GM12892 (cell line): ENCODE data around the gene NDUFV2. TPM values are rescaled to one million over a fixed set of nuclear protein-coding genes. Genes with fewer than 3 reads are reported as not detected.

Experiments
- DNase-seq: peaks from one replicate; pipeline ENCODE4 v3.0.0; 2011; ENCODE audit not compliant: insufficient read length
- FAIRE-seq: peaks from 2 replicates; lab custom pipeline; 2011; peaks lifted over from hg19 to GRCh38; lab: Jason Lieb, UNC
- POLR2A ChIP-seq: IDR thresholded peaks from 2 replicates; pipeline ENCODE4 v1.6.1; 2011; ENCODE audit warnings: low read depth, low read length, control low read depth
- POLR2AphosphoS5 ChIP-seq: IDR thresholded peaks from 2 replicates; pipeline ENCODE4 v1.6.1; 2011; ENCODE audit warnings: low read depth, low read length, control low read depth
- TAF1 ChIP-seq: IDR thresholded peaks from 2 replicates; pipeline ENCODE4 v1.6.1; 2011; ENCODE audit warnings: low read depth, mild to moderate bottlenecking, control low read depth, low read length, borderline replicate concordance
- polyA plus RNA-seq: library from polyadenylated mRNA; unstranded; fragments of >200 nt; gene quantifications from one replicate; pipeline ENCODE4 v1.2.1, GENCODE V29; 2012; ENCODE audit warnings: missing spikeins, inconsistent platforms; ENCODE audit not compliant: missing spikeins

NDUFV2 gene
- polyA plus RNA-seq, result 283 TPM

GRCh38 chr18:9102508-9103375 is at the start of gene NDUFV2:
NDUFV2 (plus strand) TSS chr18:9102699; CDS start chr18:9102744, 45 bp downstream.
- TF ChIP-seq TAF1, result peak; percentile 20; the same call in 1 of the 2 replicates
- TF ChIP-seq POLR2AphosphoS5, result peak; percentile 44; the same call in 1 of the 2 replicates
- peak; percentile 72; the same call in 1 of the 2 replicates for TF ChIP-seq POLR2A
- DNase-seq (peak; percentile 92), FAIRE-seq (peak; percentile 97)

GRCh38 chr18:9053814-9054213 is 48.7 kb upstream of the NDUFV2 start:
- TF ChIP-seq POLR2AphosphoS5 (no peak), TAF1 (no peak), POLR2A (no peak)
- DNase-seq (no peak), FAIRE-seq (no peak)

GRCh38 chr18:9055185-9055584 is 47.3 kb upstream of the NDUFV2 start:
- DNase-seq (no peak), FAIRE-seq (peak; percentile 68)
- TF ChIP-seq TAF1 (no peak), POLR2AphosphoS5 (no peak), POLR2A (no peak)

GRCh38 chr18:9055626-9056025 is 46.9 kb upstream of the NDUFV2 start:
- FAIRE-seq, result no peak
- no peak for TF ChIP-seq POLR2AphosphoS5
- no peak for TF ChIP-seq TAF1
- no peak for TF ChIP-seq POLR2A
- DNase-seq, result no peak

- no peak for TF ChIP-seq TAF1
- TF ChIP-seq POLR2A, result no peak
- no peak for TF ChIP-seq POLR2AphosphoS5
- FAIRE-seq (peak; percentile 78), DNase-seq (no peak)
These were observed 44.9 kb upstream of the NDUFV2 start for GRCh38 chr18:9057646-9058045.

GRCh38 chr18:9058406-9058805 is 44.1 kb upstream of the NDUFV2 start:
- FAIRE-seq, result no peak
- no peak for TF ChIP-seq POLR2A
- TF ChIP-seq POLR2AphosphoS5, result no peak
- TF ChIP-seq TAF1, result no peak
- DNase-seq, result no peak

GRCh38 chr18:9062418-9062751 is 40.1 kb upstream of the NDUFV2 start:
- DNase-seq, result no peak
- TF ChIP-seq POLR2AphosphoS5, result no peak
- TF ChIP-seq TAF1, result no peak
- TF ChIP-seq POLR2A, result no peak

GRCh38 chr18:9065864-9066263 is 36.6 kb upstream of the NDUFV2 start:
- DNase-seq, result no peak
- TF ChIP-seq POLR2AphosphoS5 (no peak), TAF1 (no peak), POLR2A (no peak)
- FAIRE-seq, result peak; percentile 63

More at GRCh38 chr18:9062418-9062751, 40.1 kb upstream of the NDUFV2 start:
- no peak for FAIRE-seq

- DNase-seq (no peak), FAIRE-seq (peak; percentile 73)
- TF ChIP-seq POLR2A, result no peak
These were observed 36.1 kb upstream of the NDUFV2 start for GRCh38 chr18:9066358-9066757.

GRCh38 chr18:9066817-9067306 is 35.6 kb upstream of the NDUFV2 start:
- FAIRE-seq (peak; percentile 95), DNase-seq (no peak)
- TF ChIP-seq POLR2A (peak; percentile 9; the same call in 1 of the 2 replicates), TAF1 (no peak; the same call in 1 of the 2 replicates), POLR2AphosphoS5 (peak; percentile 74; the same call in 1 of the 2 replicates)

- FAIRE-seq, result no peak
- TF ChIP-seq POLR2AphosphoS5 (no peak), TAF1 (no peak), POLR2A (no peak)
- no peak for DNase-seq
These were observed 34.7 kb upstream of the NDUFV2 start for GRCh38 chr18:9067823-9068222.

- no peak for FAIRE-seq
- DNase-seq, result no peak
- no peak for TF ChIP-seq POLR2A
- no peak for TF ChIP-seq POLR2AphosphoS5
- no peak for TF ChIP-seq TAF1
These were observed 34.2 kb upstream of the NDUFV2 start for GRCh38 chr18:9068346-9068745.
